HEK293T (cell line): ENCODE data around the gene CELF6.

Experiments
- ARNT ChIP-seq: fragments of 450-650 bp; IDR thresholded peaks from 2 replicates; pipeline ENCODE4 v1.6.1; 2017; ENCODE audit warnings: mild to moderate bottlenecking
- ELF4 ChIP-seq: fragments of 450-650 bp; IDR thresholded peaks from 2 replicates; pipeline ENCODE4 v1.6.1; 2017; ENCODE audit warnings: antibody characterized with exemption
- FOXK2 ChIP-seq: fragments of 450-650 bp; IDR thresholded peaks from 2 replicates; pipeline ENCODE4 v1.6.1; 2016; ENCODE audit warnings: mild to moderate bottlenecking
- FOXM1 ChIP-seq: fragments of 450-650 bp; IDR thresholded peaks from 2 replicates; pipeline ENCODE4 v1.6.1; 2017; ENCODE audit warnings: mild to moderate bottlenecking, borderline replicate concordance
- SP1 ChIP-seq: fragments of 450-650 bp; IDR thresholded peaks from 2 replicates; pipeline ENCODE4 v1.6.1; 2017
- SUZ12 ChIP-seq: fragments of 450-650 bp; IDR thresholded peaks from 2 replicates; pipeline ENCODE4 v1.6.1; 2016; ENCODE audit warnings: mild to moderate bottlenecking
- TARDBP ChIP-seq: fragments of 450-650 bp; IDR thresholded peaks from 2 replicates; pipeline ENCODE4 v1.6.1; 2016
- ZNF384 ChIP-seq: fragments of 450-650 bp; IDR thresholded peaks from 2 replicates; pipeline ENCODE4 v1.6.1; 2016
- TF ChIP-seq, protein P1 (sequence below): fragments of 450-650 bp; IDR thresholded peaks from 2 replicates; pipeline ENCODE4 v1.6.1; 2016

DNA sequence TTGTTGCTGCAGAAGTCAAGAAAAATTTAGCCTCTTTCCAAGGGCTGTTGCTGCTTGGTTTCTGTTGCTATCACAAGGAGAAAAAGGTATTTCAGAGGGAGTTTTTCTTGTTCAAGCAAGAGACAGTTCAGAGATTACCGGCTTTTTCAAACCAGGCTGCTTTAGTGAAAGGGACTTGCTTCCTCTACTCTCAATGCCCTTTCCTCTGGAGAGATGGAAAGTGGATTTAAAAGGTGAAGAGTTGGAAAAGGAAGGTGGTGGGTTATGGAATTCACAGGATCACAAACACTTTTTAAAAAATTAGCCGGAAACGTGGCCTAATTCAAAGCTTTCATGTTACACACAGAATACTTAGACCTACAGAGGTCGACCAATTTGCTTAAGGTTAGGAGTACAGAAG, 48.7 kb downstream of the CELF6 start:
- TF ChIP-seq SP1, result no peak
- TF ChIP-seq ARNT, result no peak
- no peak for TF ChIP-seq ELF4
- no peak for TF ChIP-seq TARDBP
- TF ChIP-seq FOXK2, result no peak
- TF ChIP-seq, protein P1, sequence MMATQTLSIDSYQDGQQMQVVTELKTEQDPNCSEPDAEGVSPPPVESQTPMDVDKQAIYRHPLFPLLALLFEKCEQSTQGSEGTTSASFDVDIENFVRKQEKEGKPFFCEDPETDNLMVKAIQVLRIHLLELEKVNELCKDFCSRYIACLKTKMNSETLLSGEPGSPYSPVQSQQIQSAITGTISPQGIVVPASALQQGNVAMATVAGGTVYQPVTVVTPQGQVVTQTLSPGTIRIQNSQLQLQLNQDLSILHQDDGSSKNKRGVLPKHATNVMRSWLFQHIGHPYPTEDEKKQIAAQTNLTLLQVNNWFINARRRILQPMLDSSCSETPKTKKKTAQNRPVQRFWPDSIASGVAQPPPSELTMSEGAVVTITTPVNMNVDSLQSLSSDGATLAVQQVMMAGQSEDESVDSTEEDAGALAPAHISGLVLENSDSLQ, result no peak
- TF ChIP-seq FOXM1, result no peak
- no peak for TF ChIP-seq SUZ12
- no peak for TF ChIP-seq ZNF384
